GM19438 (cell line): ENCODE measurements around the gene ACOT7.
A peak's percentile ranks its signal among the peaks of the same experiment; 100 is the strongest.
"Not testable (repeated sequence)": the region's sequence is repeated elsewhere in the genome, so short reads cannot be mapped to it uniquely, and the experiment has no call there.

Experiments
- ATAC-seq: cut with Tn5 transposase; IDR thresholded peaks from one replicate; pipeline ENCODE4 v1.9.1; 2021; ENCODE audit warnings: low read depth; ENCODE audit not compliant: unreplicated experiment

The ACOT7 gene

DNA sequence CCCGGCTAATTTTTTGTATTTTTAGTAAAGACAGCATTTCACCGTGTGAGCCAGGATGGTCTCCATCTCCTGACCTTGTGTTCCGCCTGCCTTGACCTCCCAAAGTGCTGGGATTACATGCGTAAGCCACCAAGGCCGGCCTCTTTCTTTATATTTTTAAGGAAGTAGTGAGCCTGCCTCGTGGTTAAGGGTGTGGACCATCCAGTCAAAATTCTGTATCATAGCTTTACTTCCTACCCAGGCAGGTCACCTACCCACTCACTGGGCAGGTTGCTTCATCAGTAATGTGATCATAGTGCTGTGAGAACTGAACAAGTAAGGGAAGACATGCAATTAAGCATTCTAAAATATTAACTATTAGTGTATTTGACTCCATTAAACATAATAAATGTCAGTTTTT is 8.1 kb upstream of the ACOT7 start:
- ATAC-seq: no peak

DNA sequence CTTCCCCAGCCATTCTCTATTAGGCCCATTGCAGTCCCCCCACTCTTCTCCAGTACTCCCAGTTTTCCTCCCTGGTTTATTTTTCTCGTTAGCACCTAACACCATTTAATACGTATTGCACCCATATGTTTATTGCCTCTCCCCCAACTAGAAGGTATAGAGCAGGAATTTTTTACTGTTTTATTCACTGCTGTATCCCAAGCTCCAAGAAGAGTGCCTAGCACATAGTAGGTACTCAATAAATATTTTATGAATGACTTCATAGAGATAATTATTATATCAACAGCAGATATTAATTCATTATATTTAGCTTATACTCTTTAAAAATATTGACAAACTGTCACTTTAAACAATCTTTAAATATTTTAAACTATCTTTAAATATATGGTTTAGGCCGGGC is 5.7 kb upstream of the ACOT7 start:
- ATAC-seq: no peak

DNA sequence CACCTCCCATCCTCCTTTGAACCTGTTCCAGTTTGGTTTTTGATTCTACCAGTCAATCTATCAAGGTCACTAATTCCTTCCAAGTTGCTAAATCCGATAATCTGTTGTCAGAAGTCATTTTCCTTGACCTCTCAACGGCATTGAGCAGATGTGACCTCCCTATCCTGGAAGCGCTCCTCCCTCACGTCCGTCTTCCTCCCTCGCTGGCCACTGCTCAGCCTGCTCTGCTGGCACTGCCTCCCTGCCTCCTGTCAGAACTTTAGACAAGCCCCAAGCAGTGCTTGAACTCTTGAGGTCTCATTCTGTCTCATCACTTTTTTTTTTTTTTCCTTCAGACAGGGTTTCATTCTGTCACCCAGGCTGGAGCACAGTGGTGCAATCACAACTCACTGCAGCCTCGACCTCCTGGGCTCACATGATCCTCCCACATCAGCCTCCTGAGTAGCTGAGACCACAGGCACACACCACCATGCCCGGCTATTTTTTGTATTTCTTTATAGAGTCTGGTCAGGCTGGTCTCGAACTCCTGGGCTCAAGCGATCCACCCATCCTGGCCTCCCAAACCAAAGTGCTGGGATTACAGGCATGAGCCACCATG is 4.4 kb upstream of the ACOT7 start:
- no peak for ATAC-seq

DNA sequence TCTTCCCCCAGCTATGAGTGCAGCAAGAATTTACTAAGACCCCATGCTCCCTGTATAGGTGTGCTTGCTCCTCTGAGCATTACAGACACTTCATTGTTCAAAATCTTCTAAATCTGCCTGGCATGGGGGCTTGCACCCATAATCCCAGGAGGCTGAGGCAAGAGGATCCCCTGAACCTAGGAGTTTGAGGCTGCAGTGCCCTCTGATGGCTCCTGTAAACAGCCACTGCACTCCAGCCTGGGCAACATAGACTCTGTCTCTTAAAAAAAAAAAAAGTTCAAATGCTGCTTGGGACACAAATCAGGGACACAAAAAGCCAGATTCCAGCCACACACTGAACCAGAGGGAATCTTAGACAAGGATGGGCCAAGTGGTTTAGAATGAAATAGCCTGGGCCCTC is 3.4 kb upstream of the ACOT7 start:
- no peak for ATAC-seq

DNA sequence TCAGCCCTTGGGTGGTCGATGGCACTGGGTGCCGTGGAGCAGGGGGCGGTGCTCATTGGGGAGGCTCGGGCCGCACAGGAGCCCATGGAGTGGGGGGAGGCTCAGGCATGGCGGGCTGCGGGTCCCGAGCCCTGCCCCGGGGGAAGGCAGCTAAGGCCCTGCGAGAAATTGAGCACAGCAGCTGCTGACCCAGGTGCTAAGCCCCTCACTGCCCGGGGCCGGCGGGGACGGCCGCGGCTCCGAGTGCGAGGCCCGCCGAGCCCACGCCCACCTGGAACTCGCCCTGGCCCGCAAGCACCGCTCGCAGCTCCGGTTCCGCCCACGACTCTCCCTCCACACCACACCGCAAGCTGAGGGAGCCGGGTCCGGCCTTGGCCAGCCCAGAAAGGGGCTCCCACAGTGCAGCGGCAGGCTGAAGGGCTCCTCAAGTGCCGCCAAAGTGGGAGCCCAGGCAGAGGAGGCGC is 2.2 kb upstream of the ACOT7 start:
- ATAC-seq: not testable (repeated sequence)

DNA sequence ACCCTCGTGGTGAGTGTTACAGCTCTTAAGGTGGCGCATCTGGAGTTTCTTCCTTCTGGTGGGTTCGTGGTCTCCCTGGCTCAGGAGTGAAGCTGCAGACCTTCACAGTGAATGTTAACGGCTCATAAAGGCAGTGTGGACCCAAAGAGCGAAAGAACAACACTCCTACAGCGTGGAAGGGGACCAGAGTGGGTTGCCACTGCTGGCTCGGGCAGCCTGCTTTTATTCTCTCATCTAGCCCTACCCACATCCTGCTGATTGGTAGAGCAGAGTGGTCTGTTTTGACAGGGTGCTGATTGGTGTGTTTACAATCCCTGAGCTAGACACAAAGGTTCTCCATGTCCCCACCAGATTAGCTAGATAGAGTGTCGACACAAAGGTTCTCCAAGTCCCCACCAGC is 1.6 kb upstream of the ACOT7 start:
- ATAC-seq: not testable (repeated sequence)

DNA sequence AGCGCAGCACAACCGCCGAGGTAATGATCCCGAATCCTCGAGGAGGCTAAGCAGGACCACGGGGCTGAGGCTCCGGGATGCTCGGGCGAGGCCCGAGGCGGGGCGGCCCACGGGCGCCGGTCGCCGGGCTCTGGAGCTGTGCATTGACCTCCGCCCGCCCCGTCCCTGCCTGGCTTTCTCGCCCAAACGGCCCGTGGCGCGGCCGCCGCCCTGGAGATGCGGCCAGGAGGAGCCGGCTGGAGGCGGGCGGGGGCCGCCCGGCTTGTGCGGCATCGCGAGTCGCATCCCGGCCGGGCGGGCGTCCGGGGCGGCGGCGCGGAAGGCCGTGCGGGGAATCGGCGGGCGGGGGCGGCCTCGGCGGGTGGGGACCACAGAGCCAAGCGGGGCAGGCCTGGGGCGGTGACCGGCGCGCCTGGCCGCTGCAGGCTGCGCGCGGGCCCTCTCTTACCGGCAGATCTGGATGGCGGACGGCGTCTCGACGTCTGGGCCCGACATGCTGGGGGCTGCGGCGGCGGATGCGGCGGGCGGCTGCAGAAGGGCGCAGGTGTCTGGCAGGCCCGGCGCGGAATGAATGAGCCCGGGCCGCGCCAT is 663 bp downstream of the ACOT7 start:
- ATAC-seq: peak; percentile 6

DNA sequence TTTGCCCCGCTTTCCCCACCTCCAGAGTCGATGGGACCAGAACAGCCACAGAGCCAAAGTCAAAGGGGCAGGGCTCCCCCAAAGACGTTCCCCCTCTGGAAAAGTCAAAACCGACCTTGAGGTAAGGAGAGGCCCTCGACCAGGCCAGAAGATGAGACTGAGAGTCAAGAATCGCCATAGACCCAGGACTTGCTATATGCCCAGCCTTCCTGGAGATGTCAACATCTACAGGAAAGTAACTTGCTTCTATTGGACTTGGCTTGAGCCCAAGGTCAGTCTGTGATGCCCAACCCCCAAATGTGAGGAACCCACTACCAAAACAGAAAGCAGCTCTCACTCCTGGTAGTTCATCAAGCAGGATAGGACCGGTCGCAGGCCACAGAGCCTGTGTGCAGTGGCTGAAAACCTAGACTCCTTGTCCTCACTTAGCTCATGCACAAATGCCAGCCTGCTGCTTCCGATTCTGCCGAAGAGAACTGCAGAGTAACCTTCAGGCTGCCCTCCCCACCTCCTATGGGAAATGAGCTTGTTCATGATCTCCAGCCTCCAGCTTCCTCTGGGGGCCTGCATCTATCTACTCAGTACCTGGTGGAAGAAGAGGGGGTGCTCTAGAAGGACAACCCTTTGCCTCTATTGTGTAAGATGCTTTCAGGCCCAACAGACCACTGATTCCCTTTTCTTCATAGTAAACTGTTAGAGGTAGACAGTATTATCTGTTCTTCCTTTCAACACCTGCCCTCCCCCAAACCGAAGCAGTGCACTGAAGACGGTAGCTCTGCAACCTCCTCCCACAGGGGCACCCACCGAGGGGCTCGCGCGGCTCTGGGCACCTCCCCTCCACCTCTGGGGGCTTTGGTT is 1.4 kb downstream of the ACOT7 start:
- peak; percentile 1 for ATAC-seq

DNA sequence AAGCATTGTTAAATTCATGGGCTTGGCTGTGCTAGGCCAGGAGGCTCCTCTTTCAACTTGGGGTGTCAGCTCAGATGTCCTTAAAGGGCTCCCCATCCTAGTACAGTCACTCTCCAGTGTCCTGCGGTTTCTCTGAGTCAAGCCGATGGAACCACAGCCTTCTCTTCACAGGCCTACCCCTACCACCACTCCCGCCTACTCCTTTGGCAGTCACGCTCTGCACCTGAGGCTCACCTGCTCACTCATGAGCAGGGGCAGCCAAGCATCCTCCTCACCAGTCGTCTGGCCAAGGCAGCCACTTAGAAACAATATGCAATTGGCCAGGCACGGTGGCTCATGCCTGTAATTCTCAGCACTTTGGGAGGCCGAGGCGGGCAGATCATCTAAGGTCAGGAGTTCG is 3.6 kb downstream of the ACOT7 start:
- no peak for ATAC-seq

DNA sequence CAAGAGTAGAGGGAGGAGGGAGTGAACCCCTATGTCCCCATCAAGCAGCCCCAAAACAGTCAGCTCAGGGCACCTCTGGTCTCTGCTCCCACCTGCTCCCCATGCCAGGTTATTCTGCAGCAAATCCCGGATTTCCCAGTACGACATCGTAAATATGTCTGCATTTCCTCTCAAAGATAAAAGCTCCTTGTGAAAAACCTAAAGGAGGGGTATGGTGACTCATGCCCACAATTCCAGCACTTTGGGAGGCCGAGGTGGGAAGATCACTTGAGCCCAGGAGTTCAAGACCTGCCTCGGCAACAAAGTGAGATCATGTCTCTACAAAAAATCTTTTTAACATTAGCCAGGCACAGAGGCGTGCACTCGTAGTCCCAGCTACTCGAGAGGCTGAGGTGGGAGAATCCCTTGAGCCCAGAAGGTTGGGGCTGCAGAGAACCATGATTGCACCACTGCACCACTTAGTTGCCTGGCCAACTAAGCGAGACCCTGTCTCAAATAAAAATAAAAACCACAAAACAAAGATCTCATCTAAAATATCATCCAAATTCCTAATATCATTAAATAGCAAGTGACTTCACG is 7.1 kb downstream of the ACOT7 start:
- ATAC-seq: no peak

DNA sequence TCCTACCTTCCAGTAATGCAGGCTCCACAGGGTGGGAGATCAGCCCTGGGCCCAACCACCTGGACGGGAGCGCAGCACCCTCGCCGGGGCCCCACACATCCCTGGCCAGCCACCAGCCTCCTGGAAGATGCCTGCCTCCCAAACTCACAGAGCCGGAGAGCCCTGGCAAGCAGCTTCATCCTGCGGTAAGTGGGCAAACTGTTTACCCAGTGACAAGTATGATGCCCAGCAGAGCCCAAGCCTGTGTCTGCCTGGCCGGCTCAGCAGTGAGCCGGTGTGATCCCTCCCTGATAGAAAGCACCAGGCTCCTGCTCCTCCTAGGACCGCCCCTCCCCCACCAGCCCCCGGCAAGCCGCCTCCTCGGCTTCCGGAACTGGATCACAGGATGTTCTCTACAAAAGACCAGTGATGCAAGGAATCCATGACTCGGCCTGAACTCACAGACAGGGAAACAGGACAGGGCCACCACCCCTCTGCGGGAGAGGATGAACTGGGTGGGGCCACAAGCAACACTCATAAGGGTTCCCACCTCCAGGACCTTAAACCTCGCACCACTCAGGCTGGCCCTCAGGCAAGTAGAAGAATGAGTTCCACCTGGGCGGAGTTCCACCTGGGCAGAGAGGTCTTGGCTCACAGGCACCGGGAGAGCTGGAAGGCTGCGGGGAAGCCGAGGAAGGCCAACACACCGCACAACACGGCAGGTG is 7.9 kb downstream of the ACOT7 start:
- ATAC-seq: no peak

DNA sequence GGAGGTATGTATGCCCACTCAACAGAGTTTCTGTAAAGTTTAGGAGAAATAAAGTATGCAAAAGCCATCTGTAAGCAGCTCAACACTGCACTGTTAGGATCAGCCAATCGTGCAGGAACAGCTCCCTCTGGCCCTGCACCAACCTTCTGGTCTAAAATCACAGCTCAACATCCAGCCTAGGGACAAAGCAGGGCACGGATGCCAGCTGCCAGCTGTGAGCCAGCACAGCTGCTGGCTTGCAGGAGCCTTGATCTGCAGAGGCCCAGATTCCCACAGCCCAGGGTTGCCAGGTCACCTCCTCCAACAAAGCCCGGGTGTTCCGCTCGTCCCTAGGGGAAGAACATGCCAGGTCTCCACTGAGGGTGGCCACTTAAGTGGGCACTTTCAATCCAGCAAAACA is 8.6 kb downstream of the ACOT7 start:
- ATAC-seq: no peak

DNA sequence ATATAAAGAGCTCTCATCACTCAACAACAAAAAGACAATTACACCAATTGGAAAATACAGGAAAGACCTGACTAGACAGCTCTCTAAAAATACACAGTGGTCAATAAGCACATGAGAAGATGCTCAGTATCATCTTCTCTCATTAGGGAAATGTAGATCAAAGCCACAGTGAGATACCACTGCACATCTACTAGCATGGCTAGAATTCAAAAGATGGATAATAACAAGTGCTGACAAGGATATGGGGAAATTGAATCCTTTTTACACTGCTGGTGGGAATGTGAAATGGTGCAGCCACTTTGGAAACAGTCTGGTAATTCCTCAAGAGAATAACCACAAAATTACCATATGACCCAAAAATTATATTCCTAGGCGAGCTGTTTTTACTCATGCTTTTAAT is 9.4 kb downstream of the ACOT7 start:
- no peak for ATAC-seq

DNA sequence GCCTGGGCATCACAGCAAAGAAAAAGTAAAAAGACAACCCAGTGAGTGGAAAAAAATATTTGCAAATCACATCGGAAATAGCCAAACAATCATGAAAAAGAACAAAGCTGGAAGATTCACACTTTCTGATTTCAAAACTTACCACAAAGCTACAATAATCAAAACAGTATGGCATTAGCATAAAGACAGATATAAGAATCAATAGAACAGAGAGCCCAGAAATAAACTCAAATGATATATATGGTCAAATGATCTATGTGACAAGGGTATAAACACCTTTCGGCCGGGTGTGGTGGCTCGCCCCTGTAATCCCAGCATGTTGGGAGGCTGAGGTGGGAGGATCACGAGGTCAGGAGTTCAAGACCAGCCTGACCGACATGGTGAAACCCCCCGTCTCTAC is 13.5 kb downstream of the ACOT7 start:
- no peak for ATAC-seq

DNA sequence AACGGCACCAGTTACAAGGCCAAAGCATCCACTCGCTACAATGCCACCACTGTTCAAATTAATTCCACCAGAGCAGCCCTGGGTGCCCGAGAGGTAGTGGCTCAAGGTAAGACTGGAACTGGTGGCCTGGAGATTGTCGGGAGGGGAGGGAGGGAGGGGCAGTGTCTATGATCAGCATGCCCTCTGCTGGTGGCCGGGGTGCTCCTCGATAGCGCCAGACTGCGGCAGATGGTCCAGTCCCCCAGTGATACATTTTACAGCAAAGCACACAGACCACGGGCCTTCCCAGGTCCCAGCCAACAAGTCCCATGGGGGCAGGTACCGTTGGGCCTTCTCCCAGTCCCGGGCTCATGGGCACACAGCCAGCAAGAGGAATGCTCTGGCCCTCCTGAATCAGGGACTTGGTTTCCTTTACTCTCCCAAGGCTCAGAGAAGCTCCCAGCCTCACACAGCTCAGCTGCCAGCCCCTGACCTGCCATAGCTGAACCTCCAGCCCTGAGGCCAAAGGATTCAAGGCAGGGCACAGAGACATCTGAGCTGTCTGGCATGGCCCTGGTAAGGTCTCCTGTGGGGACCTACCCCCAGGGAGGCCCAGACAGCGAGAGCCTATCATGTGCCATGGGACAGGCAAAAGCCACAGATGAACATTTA is 15.3 kb downstream of the ACOT7 start:
- no peak for ATAC-seq

DNA sequence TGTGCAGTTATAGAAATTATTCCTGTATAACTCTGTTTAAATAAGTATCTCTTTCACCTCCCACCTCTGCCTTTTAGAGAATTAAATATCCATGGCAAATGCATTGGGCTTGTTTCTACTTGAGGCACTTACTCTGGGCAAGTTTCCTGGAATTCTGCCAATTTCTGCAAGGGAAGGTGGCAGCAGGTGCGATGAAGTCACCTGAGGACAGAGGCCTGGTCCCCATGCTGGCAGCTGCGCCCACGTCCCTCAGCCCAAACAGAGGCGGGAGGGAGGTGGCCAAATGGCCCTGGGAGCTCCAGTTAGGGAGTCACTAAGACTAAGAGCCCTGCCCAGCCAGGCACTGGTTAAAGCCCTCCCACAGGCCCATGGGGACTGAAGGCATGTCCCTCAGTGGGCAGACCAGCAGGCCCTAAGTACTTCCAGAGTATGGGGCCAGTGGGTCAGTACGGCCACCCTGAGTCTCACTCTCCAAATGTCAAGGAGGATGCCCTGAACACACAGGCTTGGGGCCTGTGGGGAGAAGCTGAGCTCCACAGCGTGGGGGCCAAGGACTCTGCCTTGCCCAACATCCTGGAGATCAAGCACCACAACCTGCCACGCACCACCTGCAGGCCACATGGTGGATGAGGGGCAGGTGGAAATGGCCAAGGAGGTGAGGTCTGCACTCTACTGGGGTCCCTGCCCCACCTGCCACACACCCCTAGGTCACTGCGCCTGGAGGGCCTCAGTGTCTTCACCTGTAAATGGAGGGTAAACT is 19.4 kb downstream of the ACOT7 start:
- ATAC-seq: no peak

DNA sequence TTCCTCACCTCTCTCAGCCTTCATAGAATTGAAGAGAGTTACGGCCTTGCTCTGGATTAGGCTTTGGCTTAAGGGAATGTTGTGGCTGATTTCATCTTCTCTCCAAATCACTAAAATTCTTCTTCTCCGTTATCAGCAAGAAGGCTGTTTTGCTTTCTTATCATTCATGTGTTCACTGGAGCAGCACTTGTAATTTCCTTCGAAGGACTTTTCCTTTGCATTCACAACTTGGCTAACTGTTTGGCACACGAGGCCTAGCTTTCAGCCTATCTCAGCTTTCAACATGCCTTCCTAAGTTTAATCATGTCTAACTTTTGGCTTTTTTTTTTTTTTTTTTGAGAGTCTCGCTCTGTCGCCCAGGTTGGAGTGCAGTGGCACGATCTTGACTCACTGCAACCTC is 21.3 kb downstream of the ACOT7 start:
- not testable (repeated sequence) for ATAC-seq

DNA sequence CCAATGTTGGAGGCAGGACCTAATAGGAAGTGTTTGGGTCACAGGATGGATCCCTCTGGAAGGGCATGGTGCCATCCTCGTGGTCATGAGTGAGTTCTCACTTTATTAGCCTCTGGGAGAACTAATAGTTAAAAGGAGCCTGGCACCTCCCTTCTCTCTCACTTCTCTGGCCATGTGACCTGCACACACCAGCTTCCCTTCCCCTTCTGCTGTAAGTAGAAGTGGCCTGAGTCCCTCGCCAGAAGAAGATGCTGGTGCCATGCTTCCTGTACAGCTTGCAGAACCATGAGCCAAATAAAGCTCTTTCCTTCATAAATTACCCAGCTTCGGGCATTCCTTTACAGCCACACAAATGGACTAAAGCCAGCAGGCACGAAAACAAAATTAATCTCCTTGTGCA is 23.6 kb downstream of the ACOT7 start:
- no peak for ATAC-seq

DNA sequence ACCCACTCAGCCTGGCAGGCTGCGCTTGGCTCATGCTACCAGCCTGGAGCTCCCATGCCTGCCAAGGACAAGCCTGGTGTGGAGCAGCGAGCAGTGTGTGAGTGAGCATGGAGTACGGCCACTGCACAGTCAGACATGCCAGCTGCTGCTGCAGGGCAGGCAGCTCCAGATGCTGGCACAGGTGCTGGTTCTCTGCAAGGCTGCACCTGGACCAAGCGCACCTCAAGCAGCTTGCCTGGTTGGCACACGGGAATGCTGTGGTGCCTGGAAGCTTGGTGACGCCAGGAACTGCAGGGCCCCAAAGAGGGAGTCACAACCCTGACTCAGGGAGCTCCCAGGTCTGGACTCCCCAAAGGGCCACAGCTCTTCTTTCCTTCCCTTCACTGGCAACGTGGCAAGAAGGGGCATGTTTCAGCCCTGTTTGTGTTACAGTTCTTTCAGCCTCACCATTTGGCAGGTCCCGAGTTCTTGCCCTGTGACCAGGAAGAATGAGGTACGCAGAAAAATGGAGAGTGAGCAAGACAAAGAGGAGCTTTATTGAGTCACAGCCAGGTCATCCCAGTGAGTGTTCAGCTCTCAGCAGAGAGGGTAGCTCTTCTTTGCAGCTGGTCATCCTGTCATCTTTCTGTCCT is 26.1 kb downstream of the ACOT7 start:
- no peak for ATAC-seq
